ELR (cell line): ENCODE measurements around the gene WDR49.

Experiments
- DNase-seq: peaks from one replicate; pipeline ENCODE4 v3.0.0-alpha.2; 2015; ENCODE audit warnings: low read depth

WDR49 gene

DNA sequence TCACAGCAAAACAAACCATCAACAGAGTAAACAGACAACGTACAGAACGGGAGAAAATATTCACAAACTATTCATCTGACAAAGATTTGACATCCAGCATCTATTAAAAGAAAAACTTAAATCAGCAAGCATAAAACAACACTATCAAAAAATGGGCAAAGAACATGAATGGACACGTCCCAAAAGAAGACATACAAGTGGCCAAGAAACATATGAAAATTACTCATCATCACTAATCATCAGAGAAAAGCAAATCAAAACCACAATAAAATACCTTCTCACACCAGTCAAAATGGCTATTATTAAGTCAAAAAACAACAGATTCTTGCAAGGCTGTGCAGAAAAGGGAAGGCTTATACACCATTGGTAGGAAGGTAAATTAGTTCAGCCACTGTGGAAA, 166.2 kb downstream of the WDR49 start:
- no peak for DNase-seq

DNA sequence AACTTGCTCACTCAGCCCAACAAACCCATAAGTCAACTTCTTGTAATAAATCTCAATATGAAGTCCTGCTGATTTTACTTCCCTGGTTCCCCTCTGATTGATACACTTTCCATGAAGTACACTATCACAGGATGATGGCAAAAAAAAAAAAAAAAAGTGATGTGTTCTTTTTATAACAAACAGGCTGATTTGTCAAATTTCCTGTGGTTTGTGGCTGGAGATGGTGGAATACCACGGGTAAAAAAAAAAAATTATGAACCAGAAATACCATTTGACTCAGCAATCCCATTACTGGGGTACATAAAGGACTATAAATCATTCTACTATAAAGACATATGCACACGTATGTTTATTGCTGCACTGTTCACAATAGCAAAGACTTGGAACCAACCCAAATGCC, 169.2 kb downstream of the WDR49 start:
- no peak for DNase-seq

DNA sequence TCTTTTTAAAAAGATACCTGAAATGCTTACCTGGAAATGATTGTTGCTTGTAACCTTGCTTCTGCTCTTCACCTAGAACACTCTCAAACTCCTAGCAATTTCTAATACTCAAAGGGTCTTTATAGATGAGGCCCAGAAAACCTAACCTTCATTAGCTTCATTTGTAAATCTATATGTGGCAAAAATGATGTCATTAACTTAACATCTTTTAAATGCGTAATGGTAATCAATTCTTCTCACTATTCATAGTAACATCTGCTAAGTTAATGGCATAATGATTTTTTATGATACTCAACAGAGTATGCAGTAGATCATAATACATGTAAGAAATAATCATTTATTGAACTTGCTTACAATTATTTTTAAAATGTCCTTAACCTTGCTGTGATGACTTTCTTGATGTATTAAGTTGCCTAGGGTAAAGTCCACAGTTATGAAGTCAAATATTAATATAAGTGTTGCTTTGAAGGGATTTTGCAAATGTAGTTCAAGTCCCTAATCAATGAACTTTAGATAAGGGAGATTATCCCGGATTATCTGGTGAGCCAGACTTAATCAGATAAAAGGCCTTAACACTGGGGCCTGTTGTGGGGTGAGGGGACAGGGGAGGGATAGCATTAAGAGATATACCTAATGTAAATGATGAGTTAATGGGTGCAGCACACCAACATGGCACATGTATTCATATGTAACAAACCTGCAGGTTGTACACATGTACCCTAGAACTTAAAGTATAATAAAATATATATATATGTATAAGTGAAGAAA, 169.8 kb downstream of the WDR49 start:
- no peak for DNase-seq

DNA sequence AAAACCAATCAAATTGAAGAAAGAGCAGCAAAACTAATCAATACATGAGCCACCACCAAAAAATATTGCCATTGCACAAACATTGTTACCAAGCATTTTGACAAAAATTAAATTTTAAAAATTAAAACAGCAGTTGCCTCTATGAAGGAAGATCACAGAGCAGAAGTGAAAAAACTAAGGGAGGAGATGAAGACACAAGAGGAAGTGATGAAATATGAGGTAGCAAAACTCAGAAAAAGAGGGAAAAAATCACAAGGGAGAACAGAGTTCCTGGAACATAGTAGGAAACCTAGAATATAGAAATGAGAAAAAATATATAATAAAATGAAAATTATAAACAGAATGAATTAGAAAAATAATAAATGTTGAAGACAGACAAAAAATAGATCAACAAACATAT, 172.6 kb downstream of the WDR49 start:
- no peak for DNase-seq

DNA sequence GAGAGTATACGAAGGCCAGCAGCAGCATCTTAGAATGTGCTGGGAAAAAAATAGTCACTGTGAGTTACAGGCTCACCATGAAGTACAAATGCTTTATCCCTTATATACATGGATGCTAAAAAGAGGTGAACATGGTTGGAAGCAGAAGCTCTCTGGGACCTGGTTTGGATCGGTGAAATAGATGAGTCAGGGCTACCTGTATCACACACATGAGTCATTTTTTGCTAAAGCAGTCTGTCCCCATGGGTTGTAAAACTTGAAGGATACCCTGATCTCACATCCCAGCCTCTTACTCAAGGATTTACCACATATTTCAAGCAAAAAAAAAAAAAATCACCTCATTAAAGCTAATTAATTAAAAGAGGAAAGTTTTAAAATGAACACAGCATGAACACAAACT, 173.0 kb downstream of the WDR49 start:
- DNase-seq, result peak; percentile 4

DNA sequence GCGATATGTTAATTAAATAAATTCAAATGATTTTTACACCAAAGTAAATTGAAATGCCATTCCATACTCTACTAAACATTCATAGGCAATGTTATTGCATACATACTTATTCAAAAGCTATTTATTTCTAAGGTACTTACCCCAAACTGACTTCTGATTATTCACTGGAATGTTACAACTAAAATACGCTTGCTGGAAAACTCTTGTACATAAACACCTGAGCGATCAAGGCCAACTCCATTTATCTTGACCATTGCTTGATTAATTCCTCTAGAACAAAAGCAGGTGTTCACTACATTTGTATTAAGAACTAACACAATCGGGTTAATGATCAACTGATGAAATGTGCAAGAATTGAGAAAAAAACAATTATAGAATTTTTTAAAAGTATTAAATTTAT, 179.9 kb downstream of the WDR49 start, which contains the start of gene SERPINI2:
TSS of gene SERPINI2 (minus strand) at position 180 of the 400 bp plus-strand sequence. CDS start 2,208 bp downstream, outside the sequence.
- no peak for DNase-seq

DNA sequence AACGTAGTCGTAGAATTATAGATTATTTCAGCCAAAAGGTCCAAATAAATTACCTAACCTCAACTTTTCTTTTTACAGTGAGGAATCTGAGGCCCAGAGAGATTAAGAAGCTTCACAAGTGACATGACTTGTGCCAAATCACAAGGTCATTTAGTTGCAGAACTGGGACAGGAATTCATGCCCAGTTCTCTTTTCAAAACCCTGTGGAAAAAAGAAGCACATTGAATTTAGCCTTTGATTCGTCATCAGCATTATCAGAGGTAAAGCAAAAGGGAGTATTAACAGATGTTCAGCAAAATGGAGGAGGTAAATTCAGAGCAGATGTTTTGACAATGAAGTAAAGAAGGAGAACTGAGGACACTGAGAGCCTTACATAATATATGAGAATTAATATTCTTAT, 184.4 kb downstream of the WDR49 start:
- DNase-seq, result no peak

DNA sequence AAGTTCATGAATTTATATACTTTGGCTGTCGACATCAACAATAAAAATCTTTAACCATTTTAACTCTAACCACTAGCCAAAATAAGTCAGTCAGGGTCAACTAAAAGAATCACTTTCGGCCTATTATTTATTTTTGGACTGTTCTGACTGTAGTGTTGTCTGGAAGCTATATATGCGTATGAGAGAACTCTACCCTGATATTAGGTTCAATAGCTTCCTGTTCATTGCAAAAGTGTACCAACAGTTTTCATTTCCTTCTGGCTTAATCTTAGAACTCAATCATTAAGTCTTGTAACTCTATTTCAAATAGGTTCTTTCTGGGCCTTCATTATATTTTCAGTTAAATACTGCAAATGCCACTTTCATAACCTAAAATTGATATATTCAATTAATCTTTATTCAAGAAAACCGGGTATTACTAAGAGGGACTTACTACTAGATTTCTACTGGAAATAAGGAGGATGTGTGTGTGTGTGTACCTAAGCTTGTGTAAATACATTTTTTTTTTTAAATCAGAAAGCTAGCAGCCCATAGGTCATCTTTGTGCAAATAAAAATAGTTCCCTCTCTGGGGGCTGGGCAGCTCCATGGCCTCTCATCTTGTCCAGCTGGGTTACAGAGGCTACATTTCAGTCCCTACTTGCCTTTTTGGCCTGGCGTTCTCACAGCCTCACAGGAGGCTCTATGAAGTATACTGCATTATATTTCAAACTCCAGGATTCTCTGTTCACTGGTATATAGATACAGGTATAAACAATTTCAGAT, 185.7 kb downstream of the WDR49 start:
- DNase-seq, result no peak

DNA sequence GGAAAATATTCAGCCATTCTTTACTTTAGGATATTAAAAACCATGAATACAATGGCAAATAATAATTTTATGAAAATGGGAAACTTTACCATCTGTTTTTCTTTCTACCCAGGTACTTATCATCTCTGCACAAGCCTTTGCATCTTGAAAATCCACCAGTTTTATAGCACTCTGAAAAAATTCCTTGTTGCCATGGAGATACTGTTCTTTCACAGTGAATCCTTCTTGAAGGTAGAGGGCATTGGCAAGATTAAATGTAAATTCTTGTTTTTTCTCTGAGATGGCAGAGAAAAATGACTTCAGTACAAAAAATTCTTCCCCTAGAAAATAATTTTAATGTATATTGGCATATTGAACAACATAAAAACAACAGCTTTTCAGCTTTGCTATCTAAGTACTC, 186.8 kb downstream of the WDR49 start:
- no peak for DNase-seq

DNA sequence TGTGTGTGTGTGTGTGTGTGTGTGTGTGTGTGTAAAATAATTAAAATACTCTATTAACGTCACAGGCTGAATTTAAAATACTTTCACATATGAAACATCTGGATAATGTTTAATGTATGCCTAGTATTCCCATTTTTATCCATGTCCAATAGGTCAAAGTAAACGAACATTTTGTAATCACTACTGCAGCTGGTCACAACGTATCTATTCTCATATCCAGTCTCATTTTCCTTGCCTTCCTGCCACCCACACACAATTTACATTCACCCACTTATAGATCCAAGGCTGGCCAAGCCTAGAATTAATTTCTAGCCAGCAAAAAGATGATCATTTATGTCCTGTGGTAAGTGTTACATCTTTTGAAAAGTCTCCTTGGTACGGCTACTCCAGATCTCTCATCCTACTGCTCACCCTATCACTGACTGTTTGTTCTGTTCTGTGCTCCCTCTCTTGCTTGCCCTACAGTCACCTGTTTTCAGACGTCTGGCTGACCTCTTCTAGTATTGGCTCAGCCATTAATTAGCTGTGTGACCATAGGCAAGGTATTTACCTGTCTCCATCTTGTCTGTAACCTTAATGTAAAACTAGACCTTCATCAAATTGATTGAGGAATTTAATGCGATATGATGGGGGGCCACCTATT, 197.5 kb downstream of the WDR49 start:
- DNase-seq, result no peak

DNA sequence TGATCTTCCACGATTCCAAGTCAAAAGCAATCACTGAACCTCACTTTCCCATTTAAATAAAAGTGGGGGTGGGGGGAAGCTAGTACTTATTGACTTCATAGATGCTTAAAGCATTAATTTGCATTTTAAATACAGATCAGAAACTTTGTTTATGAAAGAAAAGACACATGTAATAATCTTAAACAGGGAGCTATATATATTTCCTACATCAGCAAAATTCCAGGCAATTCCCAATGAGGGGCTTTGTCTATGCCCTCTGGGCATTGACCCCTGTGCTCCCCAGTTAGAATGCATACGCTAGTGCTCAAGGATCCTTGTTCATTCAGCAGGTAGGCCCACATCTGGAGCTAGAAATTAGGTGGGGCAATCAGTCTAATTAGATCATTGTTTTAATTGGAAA, 199.9 kb downstream of the WDR49 start:
- no peak for DNase-seq

DNA sequence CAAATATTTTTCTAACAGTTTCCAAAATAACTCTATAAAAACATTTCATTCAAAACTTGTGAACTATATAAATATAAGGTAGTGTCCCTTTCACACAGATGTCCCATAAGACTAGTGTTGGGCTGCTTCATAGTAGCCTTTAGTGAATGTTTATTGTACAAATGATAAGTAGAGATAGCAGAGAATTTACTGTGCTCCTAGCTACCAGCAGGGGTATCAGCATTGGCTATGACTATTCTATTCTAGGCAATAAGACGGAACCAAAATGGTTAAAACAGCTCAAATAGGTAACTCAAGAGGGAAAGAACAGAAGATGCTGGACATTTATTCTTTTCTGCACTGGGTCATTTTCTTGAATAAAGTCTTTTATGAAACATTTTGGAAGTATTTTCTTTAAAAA, 202.5 kb downstream of the WDR49 start:
- DNase-seq, result no peak

DNA sequence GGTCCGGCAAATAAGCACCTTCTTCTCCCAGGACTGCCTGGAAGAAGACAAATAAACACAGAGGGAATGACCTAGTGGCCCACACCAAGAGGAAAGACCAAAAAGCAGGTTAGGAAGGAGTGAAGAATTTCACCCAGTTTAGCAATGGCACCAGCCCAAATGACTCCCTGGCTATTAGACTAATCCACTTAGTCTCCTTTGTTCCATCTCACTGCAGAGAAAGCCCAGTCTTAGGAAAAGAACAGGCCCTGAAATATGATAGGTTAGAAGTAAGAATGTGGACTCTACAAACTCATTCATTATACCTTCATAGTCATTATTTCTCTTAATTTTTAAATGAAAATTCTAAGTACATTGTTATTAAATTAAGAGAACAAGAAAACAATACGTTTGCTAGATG, 203.1 kb downstream of the WDR49 start:
- DNase-seq, result no peak

DNA sequence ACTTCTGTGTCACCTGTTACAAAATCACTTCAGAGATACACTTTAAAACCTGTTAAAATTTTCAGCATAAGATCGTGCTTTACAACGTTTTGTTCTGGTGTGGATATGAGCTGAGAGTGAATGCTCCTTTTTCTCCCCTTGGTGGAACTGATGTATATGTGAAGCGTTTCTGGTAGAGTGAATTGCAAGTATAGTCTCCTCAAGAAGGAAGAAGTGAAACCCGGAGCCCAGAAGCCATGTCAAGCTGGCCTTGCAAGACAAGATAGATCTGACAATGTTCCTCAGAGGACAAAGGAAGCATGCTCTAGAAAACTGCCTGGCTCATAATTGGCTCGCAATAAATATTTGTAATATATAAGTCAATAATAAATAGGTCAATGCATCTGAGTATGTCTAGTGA, 203.5 kb downstream of the WDR49 start:
- no peak for DNase-seq

DNA sequence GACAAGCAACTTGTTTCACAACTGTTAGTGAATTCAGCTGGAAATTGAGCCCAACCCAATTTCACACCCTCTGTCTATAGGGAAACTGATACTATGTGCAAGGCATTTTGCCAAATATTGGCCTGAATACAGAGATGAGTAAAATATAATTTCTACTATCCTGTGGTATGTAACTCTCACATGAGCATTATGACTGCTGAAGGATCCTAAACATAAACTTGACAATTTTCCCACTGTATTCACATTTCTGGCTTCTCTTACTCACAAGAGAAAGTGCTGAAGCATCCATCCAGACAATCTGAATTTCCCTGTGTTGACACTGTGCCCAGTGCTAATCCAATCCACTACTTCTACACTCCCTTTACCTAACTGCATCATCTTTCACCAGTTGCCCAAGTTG, 208.3 kb downstream of the WDR49 start:
- DNase-seq, result no peak

DNA sequence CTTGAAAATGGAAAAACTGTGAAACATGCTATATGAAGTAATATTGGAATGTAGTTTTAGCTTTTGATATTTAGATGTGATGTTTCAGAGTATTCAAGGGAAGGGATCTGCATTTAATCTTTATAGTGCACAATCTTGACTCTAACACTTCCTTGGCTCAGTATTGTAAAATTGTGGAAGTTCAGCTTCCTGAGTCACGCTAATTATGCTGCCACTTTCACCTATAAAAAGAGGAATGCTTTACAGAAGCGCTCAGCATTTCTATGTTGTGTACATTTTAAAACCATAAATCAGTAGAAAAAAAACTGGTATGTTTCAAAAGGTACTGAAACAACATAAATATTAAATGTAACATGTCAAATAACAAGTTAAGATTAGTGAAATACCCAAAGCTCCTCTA, 212.5 kb downstream of the WDR49 start:
- DNase-seq, result no peak

DNA sequence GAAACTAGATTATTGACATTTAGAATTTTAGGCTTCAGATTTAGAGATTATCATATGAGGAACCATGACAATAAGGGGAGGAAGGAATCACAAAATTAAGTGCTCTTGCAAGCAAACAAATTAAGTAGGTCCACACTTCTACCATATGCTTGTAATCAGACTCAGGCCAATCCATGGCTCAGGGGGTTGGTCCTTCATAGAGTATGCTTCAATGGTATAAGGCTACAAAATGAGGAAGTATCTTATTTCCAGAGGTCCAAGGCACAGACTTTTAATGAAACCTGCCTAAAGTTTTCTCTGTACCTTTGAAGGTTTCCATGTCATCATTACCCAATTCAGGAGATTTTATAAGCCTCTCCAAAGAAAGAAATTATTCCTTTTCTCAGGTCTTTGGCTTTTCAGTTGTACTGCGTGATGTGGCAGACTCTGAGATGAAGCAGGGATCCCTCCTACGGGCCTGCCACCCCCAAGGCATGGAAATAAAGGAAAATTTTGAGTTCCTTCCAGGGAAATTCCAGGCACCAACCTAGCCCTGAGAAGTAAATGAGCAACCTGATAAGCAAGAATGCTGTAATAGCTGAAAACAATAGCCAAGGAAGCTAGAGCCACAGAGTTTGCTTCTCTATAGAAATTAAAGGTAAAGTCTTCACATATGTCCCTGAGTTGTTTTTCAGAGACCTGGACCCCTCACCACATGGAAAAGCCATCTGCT, 216.2 kb downstream of the WDR49 start:
- DNase-seq, result no peak
